Breast epithelium (tissue), 4 donors: ENCODE data around the gene MRM2. TPM values are rescaled to one million over a fixed set of nuclear protein-coding genes. Genes with fewer than 3 reads are reported as not detected.

Source experiments
- DNase-seq, 2 donors: peaks; one replicate each; pipeline ENCODE4 v3.0.0-alpha.2; 2019; ENCODE audit warnings: low spot score in 2 of 2
- H3K27ac ChIP-seq, 2 donors: fragments of 200-600 bp; sonication (generic) in 1 of 2; one replicate each; pipeline ENCODE4 v1.5.1; 2016 to 2019; ENCODE audit warnings: mild to moderate bottlenecking in 1 of 2
- H3K27me3 ChIP-seq, 2 donors: fragments of 200-600 bp; sonication (generic) in 1 of 2; one replicate each; pipeline versions ENCODE4 v1.5.1 to v1.6.0; 2017 to 2019; ENCODE audit warnings: control low read depth in 1 of 2, mild to moderate bottlenecking in 1 of 2
- H3K36me3 ChIP-seq: fragments of 200-600 bp; one replicate; pipeline ENCODE4 v1.5.1; 2019
- H3K4me1 ChIP-seq, 2 donors: fragments of 200-600 bp; sonication (generic); one replicate each; pipeline ENCODE4 v1.5.1; 2016 to 2019; ENCODE audit warnings: control low read depth in 1 of 2
- H3K4me3 ChIP-seq, 3 donors: fragments of 200-600 bp; sonication (generic); 1 replicate in 2 of 3; 2 replicates in 1 of 3; pipeline ENCODE4 v1.5.1; 2016 to 2019; ENCODE audit warnings: mild to moderate bottlenecking in 3 of 3, moderate library complexity in 2 of 3
- H3K9me3 ChIP-seq, 2 donors: fragments of 200-600 bp; sonication (generic) in 1 of 2; one replicate each; pipeline ENCODE4 v1.5.1; 2016 to 2019; ENCODE audit warnings: control low read depth in 1 of 2
- CTCF ChIP-seq, 3 donors: fragments of 450-650 bp; IDR thresholded peaks; one replicate each; pipeline ENCODE4 v1.5.1; 2016 to 2017; ENCODE audit warnings: antibody characterized with exemption in 3 of 3, mild to moderate bottlenecking in 3 of 3, moderate library complexity in 3 of 3
- POLR2A ChIP-seq: fragments of 450-650 bp; IDR thresholded peaks from one replicate; pipeline ENCODE4 v1.6.1; 2016; ENCODE audit warnings: antibody characterized with exemption, mild to moderate bottlenecking, moderate library complexity
- POLR2AphosphoS5 ChIP-seq, 3 donors: sonication (generic); formaldehyde crosslinking; IDR thresholded peaks; one replicate each; pipeline ENCODE4 v1.6.1; 2017; ENCODE audit warnings: antibody characterized with exemption in 3 of 3
- intact Hi-C: fragments of 100-400 bp; cut with DNase I; formaldehyde crosslinking; loops from one replicate; pipeline ENCODE4 v1.15.1; 2023; ENCODE audit warnings: low total_unique reads
- total RNA-seq, 3 donors: library from RNA; depleted of rRNA; stranded (reverse); fragments of >200 nt; gene quantifications; one replicate each; pipeline ENCODE4 v1.1.0, GENCODE V29; 2016

The MRM2 gene
- total RNA-seq, 3 donors from 2014 or later, result 10.9 to 20.2 (median 18.0) TPM

GRCh38 chr7:2256306-2257045 is 14.5 kb upstream of the MRM2 start:
- Histone ChIP-seq H3K4me1 (no peaks in the 10 kb centered on the region), H3K27me3 (no peaks in the 10 kb centered on the region), H3K36me3 (no peaks in the 10 kb centered on the region), H3K27ac (no peak overlapping the region), H3K4me3 (no peak overlapping the region), H3K9me3 (no peaks in the 10 kb centered on the region)
- DNase-seq, result no peak
- TF ChIP-seq POLR2AphosphoS5 (IDR thresholded peaks at IDR 0.05) (no peak), POLR2A (no peak), CTCF (IDR thresholded peaks at IDR 0.05) (no peak)
- intact Hi-C loops, result no loop called here

GRCh38 chr7:2255145-2256139 is 13.4 kb upstream of the MRM2 start:
- Histone ChIP-seq H3K27me3 (no peaks in the 10 kb centered on the region), H3K4me3 (no peak overlapping the region), H3K4me1 (no peaks in the 10 kb centered on the region), H3K36me3 (no peaks in the 10 kb centered on the region), H3K9me3 (no peaks in the 10 kb centered on the region), H3K27ac (no peak overlapping the region)
- intact Hi-C loops, result no loop called here
- TF ChIP-seq CTCF (IDR thresholded peaks at IDR 0.05), result no peak
- no peak for TF ChIP-seq POLR2A
- no peak for TF ChIP-seq POLR2AphosphoS5 (IDR thresholded peaks at IDR 0.05)
- no peak for DNase-seq

GRCh38 chr7:2254429-2255144 is 12.6 kb upstream of the MRM2 start:
- Histone ChIP-seq H3K27me3 (no peaks in the 10 kb centered on the region), H3K9me3 (no peaks in the 10 kb centered on the region), H3K4me3 (no peak overlapping the region), H3K4me1 (no peaks in the 10 kb centered on the region), H3K36me3 (no peaks in the 10 kb centered on the region), H3K27ac (no peak overlapping the region)
- DNase-seq, result no peak
- intact Hi-C loops, result no loop called here
- no peak for TF ChIP-seq CTCF (IDR thresholded peaks at IDR 0.05)
- no peak for TF ChIP-seq POLR2AphosphoS5 (IDR thresholded peaks at IDR 0.05)
- TF ChIP-seq POLR2A, result no peak

GRCh38 chr7:2253525-2254244 is 11.7 kb upstream of the MRM2 start:
- intact Hi-C loops, result no loop called here
- Histone ChIP-seq H3K36me3 (no peaks in the 10 kb centered on the region), H3K27ac (no peak overlapping the region), H3K27me3 (no peaks in the 10 kb centered on the region), H3K4me3 (no peak overlapping the region), H3K4me1 (peaks cover 0 to 5% of the 10 kb centered on the region in 2 donors), H3K9me3 (no peaks in the 10 kb centered on the region)
- DNase-seq, result no peak
- no peak for TF ChIP-seq POLR2A
- TF ChIP-seq CTCF (IDR thresholded peaks at IDR 0.05), result no peak
- TF ChIP-seq POLR2AphosphoS5 (IDR thresholded peaks at IDR 0.05), result no peak
